Left colon (tissue), 2 donors: Measurements from ENCODE around the gene RBMS1. TPM values are rescaled to one million over a fixed set of nuclear protein-coding genes. Genes with fewer than 3 reads are reported as not detected.

Experiments
- ATAC-seq: fragments of 200-7000 bp; cut with Tn5 transposase; one replicate; pipeline ENCODE4 v1.9.1; 2020; ENCODE audit warnings: mild to moderate bottlenecking, moderate library complexity
- DNase-seq, 2 donors: peaks; one replicate each; pipeline ENCODE4 v3.0.0-alpha.2; 2020
- intact Hi-C, 2 donors: fragments of 100-400 bp; cut with DNase I in 1 of 2; cut with micrococcal nuclease in 1 of 2; formaldehyde crosslinking; loops; one replicate each; pipeline versions ENCODE4 v1.11.2 to v1.14.0; 2022; cut with DNase I, micrococcal nuclease
- total RNA-seq, 2 donors: library from RNA; stranded (reverse); fragmentation: NEBNext Ultra II Directional; extraction: Animal tissue kit (Norgen Biotek cat#: 25700); gene quantifications; one replicate each; pipeline ENCODE4 v1.2.1, GENCODE V29; 2021
- donor health status: DM: no; HTN: no; CAD: no.
- donor health status: DM: yes; HTN: yes; CAD: no.

The RBMS1 gene
- total RNA-seq, 2 donors from 2014 or later: 7.5 to 18.6 TPM

DNA sequence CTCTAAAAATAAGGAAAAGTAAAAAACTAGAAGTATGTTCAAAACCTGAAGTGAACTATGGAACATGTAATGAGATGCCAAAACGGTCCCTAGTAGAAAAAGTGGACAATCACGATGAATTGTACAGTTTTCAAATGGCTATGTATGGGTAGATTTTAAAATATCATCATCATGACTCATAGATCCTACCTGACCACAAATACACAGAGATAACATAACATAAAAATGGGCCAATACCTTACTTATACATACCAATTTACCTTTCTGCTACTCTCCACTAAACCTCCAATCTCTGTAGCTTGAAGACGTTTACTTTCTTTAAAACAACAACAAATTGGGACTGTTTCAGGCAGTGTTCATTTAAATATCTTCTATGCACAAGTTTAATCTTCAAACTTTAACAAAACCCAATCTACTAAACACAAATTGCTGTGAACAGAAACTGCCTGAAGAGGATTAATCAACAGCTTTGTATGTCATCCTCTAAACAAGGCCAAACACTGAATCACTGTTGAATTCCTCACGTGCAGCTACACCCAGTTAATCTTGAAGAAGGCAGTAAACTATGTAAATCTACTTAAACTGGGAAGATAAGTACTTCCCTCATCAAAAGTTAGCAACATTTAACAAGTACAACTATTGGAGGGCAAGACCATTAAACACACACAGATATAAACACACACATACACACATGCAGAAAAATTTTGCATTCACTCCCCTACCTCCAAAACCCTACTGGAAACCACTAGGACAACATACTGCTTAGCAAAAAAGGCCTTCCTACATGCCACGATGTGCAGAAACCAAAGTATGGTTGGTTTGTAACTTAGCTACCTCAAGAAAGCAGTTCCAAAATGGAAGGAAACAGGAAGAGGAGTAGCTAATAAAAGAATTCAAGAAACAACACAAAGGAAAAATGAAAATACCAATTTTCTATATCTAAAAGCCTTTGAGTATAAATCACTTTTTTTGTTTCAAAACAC is 90.3 kb downstream of the RBMS1 start:
- no peak for ATAC-seq
- no peak for DNase-seq
- intact Hi-C loops: no loop called here

DNA sequence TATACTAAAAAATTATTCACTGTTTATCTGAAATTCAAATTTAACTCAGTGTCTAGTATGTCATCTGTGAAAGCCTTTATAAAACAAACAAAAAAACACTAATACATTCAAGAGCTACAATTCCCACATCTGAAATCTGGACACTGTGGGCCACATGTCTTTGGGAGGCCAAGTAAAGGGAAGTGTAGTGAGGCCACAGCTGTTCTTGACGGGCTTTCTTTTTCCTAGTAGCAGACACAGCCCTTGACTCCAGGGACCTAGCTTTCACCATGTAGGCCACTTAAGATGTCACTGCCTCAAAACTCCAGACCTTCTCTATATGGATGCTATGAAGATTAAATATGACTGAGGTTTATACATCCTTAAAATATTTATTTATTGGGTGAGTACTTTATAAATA is 91.1 kb downstream of the RBMS1 start:
- intact Hi-C loops: no loop called here
- ATAC-seq: no peak
- no peak for DNase-seq

DNA sequence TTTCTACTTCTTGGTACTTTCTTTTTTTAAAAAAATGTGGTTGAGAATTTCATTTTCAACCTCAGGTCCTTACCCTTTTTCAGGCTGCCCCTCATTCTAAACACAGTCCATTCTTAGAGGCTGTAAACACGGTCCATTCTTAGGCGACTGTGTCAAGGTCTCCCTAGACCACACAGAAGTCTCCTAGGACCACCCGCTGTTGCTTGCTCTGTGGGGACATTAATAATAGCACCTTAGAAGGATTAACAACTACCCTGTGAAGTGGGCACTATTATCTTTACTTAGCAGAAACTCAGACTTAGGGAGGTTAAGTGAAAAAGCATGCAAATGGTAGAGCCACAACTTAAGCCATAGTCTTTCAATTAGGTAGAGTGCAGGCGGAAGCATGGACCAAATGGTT is 91.7 kb downstream of the RBMS1 start:
- DNase-seq: no peak
- ATAC-seq: no peak
- intact Hi-C loops: no loop called here

DNA sequence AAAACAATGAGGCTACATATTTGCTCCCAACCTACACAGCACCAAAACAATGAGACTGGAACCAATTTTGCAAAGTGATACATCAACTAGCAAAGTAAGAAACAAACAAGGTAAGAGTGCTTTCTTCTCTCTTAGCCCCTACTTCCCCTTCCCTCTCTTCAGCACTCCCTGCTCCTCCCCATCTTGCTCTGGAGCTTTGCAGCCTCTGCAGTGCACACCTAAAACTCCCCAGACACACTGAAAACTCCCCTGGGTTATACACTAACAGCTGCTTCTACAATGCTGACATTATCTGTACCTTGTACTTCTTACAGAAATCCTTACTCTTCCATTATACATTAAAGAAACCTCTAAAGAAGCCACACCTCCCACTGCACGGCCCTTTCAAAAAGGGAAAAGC is 93.7 kb downstream of the RBMS1 start:
- intact Hi-C loops: no loop called here
- no peak for DNase-seq
- no peak for ATAC-seq

DNA sequence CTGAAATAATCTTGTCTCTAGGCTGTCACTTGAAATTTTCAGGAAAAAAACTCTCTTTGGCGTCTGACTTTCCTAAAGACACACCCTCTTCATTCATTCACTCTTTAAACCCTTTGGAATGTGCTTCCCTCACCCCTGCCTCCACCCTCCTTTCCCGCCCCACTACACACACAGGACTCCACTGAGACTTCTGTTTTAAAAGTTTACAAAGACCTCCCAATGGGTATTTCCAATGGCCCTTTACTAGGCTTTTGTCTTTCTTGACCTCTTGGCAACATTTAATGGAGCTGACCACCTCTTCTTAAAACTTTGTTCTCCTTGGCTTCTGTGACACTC is 96.1 kb downstream of the RBMS1 start:
- ATAC-seq (no peak), DNase-seq (no peak)
- intact Hi-C loops: no loop called here

DNA sequence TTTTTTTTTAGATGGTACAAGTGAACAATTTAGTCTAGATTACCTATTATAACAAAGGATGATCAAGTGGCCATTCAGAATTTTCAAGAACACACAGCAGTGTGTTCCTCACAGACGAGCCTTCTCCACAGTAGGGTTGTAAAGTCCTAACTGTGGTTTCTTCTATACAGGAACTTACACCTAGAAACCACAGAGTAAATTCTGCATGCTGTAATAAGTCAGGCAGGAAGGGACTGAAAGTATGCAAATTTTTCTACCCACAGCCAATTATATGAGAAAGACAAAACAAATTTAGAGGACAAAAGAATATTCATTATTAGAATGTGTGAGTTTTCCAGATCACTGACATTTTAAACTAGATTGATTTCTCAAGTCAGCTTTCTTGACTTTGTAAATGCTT is 99.5 kb downstream of the RBMS1 start:
- DNase-seq: no peak

DNA sequence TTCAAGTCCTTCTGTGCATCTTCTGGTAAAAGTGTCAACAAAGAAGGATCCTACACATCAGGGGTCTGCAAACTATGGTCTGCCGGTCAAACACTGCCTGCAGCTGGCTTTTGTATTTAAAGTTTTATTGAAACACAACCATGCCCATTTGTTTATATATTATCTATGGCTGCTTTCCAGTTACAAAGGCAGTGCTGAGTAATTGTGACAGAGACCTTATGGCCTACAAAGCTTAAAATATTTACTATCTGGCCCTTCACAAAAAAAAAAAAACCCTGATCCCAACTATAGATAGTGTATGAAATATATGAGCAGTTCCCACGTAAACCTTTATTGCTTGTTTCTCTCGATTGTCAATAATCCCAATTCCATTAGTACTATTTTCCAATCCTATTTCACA is 101.4 kb downstream of the RBMS1 start:
- intact Hi-C loops: no loop called here
- no peak for ATAC-seq

More for the DNA sequence above, 99.5 kb downstream of the RBMS1 start:
- ATAC-seq: no peak
- intact Hi-C loops: no loop called here

DNA sequence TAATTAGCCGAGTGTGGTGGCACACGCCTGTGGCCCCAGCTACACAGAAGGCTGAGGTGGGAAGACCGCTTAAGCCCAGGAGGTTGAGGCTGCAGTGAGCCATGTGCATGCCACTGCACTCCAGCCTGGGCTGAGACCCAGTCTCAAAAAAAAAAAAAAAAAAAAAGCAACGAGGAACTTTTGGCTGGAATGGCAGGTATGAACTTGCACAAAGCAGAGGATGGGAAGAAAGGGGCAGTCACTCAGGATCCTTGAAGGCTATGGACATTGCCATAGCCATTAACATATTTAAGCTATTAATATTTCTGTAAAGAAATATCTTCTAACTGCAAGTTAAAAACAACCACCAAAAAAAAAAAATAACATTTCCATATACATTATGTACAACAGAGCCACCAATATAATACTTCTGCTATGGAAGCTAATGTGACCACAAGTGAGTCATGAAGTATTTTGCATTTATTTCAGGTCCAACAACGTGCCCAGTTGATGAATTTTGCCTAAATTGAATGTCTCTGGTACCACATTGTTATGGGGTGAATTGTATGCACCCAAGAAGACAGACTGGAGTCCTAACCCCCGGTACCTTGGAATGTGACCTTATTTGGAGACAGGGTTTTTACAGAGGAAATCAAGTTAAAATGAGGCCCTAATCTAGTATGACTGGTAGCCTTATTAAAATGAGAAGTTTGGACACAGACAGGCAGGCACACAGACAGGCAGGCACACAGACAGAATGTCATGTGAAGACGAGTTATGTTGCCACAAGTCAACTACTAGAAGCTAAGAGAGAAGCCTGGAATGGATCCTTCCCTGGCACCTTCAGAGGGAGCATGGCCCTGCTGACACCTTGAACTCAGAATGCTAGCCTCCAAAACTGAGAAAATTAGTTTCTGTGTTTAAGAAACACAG is 102.8 kb downstream of the RBMS1 start:
- intact Hi-C loops: no loop called here
- DNase-seq (no peak), ATAC-seq (no peak)

More for the DNA sequence above, 101.4 kb downstream of the RBMS1 start:
- no peak for DNase-seq

DNA sequence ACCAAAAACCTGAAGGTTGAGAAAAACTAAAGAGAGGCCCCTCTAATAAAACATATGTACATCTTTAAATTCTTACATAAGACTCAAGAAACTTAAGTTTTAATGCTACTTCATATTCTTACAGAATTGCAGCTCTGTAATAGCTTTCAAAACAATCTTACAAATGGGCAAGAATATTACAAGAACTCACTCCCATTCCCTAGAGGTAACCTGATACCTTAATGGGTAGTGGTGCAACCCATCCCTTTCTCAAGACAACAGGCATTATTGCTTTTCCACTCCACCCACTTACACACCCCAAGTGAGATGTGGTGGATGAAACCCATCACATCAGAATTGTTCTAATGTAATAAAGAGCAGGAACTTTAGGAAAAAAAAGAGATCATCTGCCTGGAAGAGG is 103.7 kb downstream of the RBMS1 start:
- intact Hi-C loops: no loop called here
- DNase-seq (no peak), ATAC-seq (no peak)

DNA sequence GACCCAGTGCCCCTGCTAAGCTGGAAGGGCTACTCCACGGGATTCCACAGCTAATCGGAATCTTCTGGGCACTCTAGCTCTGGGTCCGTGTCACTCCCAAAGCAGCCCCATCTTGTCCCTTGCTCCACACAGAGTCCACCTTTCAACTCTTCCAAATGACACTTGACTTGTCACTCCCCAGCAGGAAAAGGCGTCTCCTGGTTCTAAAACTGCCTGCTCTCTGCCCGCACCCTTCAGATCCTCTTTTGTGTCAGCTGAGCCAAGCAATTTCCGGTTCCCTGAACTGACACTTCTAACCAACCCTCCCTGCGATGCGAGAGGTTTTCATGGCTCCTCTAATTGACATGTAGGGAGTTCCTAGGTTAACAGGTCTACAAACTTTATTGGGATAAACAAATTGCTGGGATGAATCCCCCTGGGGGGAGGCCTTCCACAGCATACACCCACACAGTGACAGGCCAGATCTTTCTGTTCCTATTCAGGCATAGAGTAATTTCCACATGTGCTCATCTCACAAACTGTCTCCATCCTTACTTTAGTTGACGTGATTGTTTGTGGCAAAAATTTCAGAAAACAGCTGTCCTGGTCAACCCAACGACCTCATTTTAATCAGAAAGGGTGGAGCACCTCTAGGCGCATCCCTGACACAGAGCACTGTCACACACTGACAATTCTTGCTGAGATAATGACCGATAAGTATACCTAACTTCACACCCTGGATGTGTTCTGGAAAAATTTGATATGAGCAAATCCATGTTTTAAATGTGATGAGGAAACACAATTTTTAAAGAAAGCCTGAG is 104.9 kb downstream of the RBMS1 start:
- intact Hi-C loops: no loop called here
- DNase-seq (peak; percentile 22 to 35), ATAC-seq (no peak)

DNA sequence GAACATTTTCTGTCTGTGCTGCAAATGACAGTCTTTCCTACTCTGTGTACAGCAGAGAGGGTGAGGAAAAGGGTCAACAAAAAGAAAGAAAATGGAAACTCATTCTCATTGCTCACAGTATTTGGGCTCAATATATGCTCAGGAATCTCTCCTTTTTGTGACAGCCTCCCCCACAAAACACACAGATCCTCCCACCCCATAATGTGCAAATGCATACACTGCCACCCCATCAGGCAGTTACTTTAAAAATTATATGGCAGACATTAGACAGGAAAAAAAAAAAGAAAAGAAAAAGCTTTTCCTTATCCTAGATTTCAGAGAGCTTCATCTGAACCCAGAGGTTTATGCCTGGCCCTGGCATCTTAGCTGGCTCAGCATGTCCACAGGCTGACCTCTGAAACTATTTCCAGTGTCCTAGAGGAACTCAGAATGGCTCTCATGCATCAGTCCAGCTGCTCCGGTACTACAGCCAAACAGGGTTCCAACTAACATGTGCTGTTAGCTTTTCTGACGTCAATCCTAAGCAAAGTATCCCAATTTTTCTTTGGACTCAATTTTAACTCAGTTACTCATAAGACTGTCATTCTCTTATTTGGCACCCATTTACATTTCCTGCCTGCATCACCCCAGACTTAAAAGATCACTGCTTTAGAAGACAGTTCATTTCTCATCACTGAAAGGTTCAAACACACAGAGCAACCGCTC is 105.9 kb downstream of the RBMS1 start:
- intact Hi-C loops: no loop called here
- DNase-seq (peak; percentile 25 to 65), ATAC-seq (peak; percentile 37)

DNA sequence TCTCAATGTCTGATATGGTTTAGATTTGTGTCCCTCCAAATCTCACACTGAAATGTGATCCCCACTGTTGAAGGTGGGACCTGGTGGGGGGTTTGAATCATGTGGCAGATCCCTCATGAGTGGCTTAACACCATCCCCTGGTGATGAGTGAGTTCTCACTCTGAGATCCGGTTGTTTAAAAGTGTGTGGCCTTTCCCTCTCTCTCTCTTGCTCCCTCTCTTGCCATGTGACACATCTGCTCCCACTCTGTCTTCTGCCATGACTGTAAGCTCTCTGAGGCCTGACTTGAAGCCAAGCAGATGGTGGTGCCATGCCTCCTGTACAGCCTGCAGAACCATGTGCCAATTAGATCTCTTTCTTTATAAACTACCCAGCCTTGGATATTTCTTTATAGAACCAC is 108.8 kb downstream of the RBMS1 start:
- DNase-seq: no peak
- intact Hi-C loops: no loop called here
- ATAC-seq: no peak

DNA sequence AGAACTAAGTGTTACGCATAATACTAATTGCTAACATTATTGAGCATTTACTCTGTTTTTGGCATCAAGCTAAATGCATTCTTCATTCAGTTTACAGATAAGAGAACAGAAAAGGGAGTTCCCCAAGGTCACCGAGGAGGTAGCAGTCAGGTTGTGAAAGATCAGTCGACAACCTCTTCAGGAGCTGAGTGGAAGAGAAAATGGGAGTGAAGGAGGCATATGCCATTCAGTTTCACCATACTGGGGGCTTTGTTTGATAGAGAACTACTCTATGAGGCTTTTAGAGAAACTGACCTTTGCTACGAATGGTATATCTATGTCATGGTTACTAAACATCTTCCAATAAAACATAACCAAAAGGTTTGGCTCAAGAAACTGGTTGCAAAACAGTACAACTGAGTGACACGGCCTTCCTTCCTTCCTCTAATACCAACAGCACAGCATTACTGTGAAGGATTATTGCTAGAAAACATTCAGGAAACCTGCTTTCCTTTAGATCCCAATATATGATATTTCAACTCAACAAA is 112.1 kb downstream of the RBMS1 start:
- intact Hi-C loops: no loop called here
- DNase-seq (no peak), ATAC-seq (no peak)

DNA sequence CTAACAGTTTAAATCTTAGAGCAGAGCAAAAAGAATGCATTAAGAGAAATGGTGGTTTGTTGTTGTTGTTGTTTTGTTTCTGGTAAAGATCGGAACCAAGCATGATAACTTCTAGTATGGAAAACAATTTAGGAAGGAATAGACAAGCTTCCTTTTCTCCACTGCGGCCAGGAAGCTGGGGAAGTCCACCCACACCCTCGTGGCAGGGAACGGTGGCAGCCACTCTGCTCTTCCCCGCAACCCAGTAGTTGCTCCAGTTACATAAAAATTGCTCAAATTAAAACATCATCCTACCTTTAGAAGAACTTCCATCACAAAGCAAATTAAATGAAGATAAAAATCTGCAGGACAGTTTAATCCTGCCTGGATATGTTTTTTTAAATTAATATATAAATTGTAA is 113.0 kb downstream of the RBMS1 start:
- intact Hi-C loops: no loop called here
- DNase-seq (no peak), ATAC-seq (no peak)

DNA sequence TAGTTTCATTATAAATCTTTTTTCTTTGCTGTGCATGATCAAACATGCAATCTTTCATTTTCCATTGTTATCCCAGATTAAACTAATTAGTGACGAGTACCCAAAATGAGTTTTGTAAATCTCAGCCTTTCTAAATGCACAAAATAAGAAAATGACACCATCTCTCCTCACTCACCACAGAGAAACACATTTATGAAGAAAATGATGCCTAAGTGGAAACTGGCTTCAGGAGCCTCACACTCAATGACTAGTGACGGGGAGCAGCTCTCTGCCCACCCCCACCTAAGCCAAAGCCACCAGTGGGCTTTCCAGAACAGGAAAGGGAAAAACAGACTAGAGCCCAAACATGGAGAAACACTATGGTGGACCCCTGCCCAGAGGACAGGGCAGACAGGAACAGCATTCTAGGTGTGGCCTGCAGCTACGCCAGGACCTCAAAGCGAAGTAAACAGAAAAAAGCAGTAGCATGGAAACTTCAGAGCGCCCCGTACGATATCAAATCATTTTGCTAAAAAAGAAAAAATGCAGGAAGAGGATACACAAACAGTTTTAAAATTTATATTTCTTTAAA is 113.5 kb downstream of the RBMS1 start:
- ATAC-seq (no peak), DNase-seq (no peak)
- intact Hi-C loops: no loop called here

DNA sequence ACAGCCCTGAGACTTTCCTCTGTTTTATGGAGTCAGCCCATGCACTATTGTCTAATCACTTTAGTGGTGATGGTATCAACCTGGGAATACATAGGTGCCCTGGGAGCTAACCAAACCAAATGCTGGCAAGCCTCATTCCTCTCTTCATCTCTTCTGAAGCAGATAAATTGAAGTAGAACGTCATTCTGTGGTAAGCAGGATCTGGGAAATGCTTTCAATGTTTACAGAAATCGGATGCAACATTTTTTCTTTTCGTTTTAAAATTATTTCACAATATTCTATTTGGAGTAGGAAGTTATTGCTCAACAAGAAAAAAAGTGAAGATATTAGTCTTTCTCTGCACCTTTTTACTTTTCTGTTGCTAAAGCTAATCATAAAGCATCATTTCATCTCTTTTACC is 114.2 kb downstream of the RBMS1 start:
- intact Hi-C loops: no loop called here
- ATAC-seq (no peak), DNase-seq (no peak)

DNA sequence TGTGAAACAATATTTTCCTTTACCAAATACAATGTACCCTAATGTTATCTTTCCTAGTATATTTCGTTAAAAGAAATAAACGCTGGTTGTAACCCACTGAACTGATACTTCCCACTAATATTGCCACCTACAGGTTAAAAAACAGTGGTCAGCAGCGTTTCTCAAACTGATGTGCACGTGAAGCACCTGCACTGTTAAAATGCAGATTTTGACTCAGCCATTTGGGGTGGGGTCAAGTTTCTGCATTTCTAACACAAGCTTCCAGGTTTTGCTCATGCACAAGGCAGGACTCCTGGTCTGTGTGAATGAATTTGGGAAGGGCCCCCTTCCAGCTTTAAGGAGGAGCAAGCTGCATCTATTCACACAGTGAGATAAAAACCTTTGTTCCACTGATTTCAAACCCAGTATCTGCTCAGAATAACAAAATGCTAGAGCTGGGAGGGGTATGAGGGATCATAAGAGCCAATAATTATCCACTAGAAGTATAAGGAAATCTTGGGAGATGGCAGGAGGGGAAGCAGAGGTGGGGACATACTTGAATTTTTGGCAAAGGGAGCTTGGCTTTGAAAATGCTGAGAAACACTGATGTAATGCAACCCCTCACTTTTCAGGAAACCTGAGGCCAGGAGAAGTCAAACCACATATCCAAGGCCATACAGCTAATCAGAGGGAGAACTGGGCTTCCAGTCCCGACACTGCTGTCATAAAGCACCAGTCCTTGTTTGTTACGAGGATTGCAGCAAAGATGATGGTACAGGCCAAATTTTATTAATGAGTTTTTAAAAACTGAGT is 116.2 kb downstream of the RBMS1 start:
- DNase-seq (no peak), ATAC-seq (no peak)
- intact Hi-C loops: no loop called here
